Lung (tissue), 13 donors: ENCODE data around the gene DICER1. TPM values are rescaled to one million over a fixed set of nuclear protein-coding genes. Genes with fewer than 3 reads are reported as not detected.

Experiments
- ATAC-seq: fragments of 200-7000 bp; cut with Tn5 transposase; one replicate; pipeline ENCODE4 v1.9.1; 2020; ENCODE audit warnings: moderate number of reproducible peaks; ENCODE audit not compliant: insufficient read depth, low FRiP score
- DNase-seq, 3 donors: peaks; one replicate each; pipeline ENCODE4 v3.0.0-alpha.2; 2013 to 2017
- H3K27ac ChIP-seq, 2 donors: one replicate each; pipeline ENCODE4 v1.5.1; 2013; ENCODE audit warnings: mild to moderate bottlenecking in 2 of 2, moderate library complexity in 2 of 2, control low read depth in 1 of 2, inconsistent platforms in 1 of 2, low read depth in 1 of 2, low read length in 1 of 2
- H3K27me3 ChIP-seq, 3 donors: one replicate each; pipeline ENCODE4 v1.5.1; 2013; ENCODE audit warnings: low read length in 2 of 3; ENCODE audit not compliant: control insufficient read depth in 3 of 3, insufficient read depth in 3 of 3
- H3K36me3 ChIP-seq, 4 donors: one replicate each; pipeline ENCODE4 v1.5.1; 2013; ENCODE audit warnings: low read length in 4 of 4, mild to moderate bottlenecking in 1 of 4, moderate library complexity in 1 of 4; ENCODE audit not compliant: control insufficient read depth in 4 of 4, insufficient read depth in 4 of 4
- H3K4me1 ChIP-seq, 5 donors: one replicate each; pipeline ENCODE4 v1.5.1; 2013; ENCODE audit warnings: low read length in 5 of 5, mild to moderate bottlenecking in 2 of 5, moderate library complexity in 1 of 5; ENCODE audit not compliant: control insufficient read depth in 5 of 5, insufficient read depth in 5 of 5
- H3K4me3 ChIP-seq: one replicate; pipeline ENCODE4 v1.5.1; 2013; ENCODE audit warnings: mild to moderate bottlenecking, control low read depth, moderate library complexity
- H3K9ac ChIP-seq, 2 donors: one replicate each; pipeline ENCODE4 v1.5.1; 2013; ENCODE audit warnings: low read length in 2 of 2, control low read depth in 1 of 2; ENCODE audit not compliant: insufficient read depth in 1 of 2
- H3K9me3 ChIP-seq, 4 donors: one replicate each; pipeline ENCODE4 v1.5.1; 2013; ENCODE audit warnings: low read length in 3 of 4, mild to moderate bottlenecking in 1 of 4, moderate library complexity in 1 of 4; ENCODE audit not compliant: control insufficient read depth in 4 of 4, insufficient read depth in 3 of 4
- CTCF ChIP-seq: IDR thresholded peaks from 2 replicates; pipeline ENCODE4 v1.5.1; 2012; ENCODE audit warnings: mild to moderate bottlenecking; ENCODE audit errors: control extremely low read depth, extremely low read depth
- WGBS, 2 donors: extraction: QIAGEN DNeasy Blood & Tissue Kit; methylation state at CpG; one replicate each; pipeline ENCODE4 v1.1.7; 2013; 5-methylcytosine and 5-hydroxymethylcytosine counted together
- polyA plus RNA-seq, 2 donors: library from polyadenylated mRNA; stranded (reverse); fragments of 200-250 nt; gene quantifications; one replicate each; pipeline ENCODE4 v1.2.1, GENCODE V29; 2013
- small RNA-seq: library from RNA; depleted of rRNA; stranded (forward); fragments of <200 nt; gene quantifications from one replicate; pipeline ENCODE3, GENCODE V24; 2014; ENCODE audit warnings: low replicate concordance
- total RNA-seq, 2 donors: library from RNA; depleted of rRNA in 1 of 2; stranded (reverse); fragments of >200 nt in 1 of 2; gene quantifications; one replicate each; pipeline ENCODE4 v1.2.1, GENCODE V29; 2014 to 2021
- donor health status: control.
- donor health status: control.
- donor health status: Bipolar disorder and iron deficiency.
- donor health status: healthy.
- donor health status: DM: yes; HTN: yes; CAD: no.

DICER1 gene
- total and polyA plus RNA-seq, 4 donors: 9.1 to 103 (median 44.1) TPM

- WGBS, 2 donors: 96% methylated on average over 2 of the region's 2 CpGs
- TF ChIP-seq CTCF: no peak
- no peaks in the 10 kb centered on the region for H3K36me3 ChIP-seq
- peaks cover 0 to 5% (median 2%) of the 10 kb centered on the region in 4 donors for H3K9me3 ChIP-seq
- DNase-seq (no peak), ATAC-seq (no peak)
- peaks cover 0 to 3% (median 0%) of the 10 kb centered on the region in 3 donors for H3K27me3 ChIP-seq
- no peak overlapping the region for H3K27ac ChIP-seq
- H3K9ac ChIP-seq: no peak overlapping the region
- H3K4me3 ChIP-seq: no peak overlapping the region
- no peaks in the 10 kb centered on the region for H3K4me1 ChIP-seq
These were observed 120.1 kb downstream of the DICER1 start for GRCh38 chr14:95037273-95037672.

Small RNA genes within 50 kb of the gene (small RNA-seq; reads per million reads assigned to genes)
- gene MIR3173: 0.21 reads per million, percentile 13 among the genes with 10 or more reads in this experiment

Other genes with a start within 250 kb of the DICER1 start
- gene CLMN, start 162.4 kb upstream of the DICER1 start, total RNA-seq: 10 to 100 TPM; 16.2 to 33.5 TPM
- gene CLMN, start 162.4 kb upstream of the DICER1 start, polyA plus RNA-seq: 1 to 10 TPM; 4.5 to 7.2 TPM